ENCODE data around the gene KRTAP19-1. TPM values are rescaled to one million over a fixed set of nuclear protein-coding genes. Genes with fewer than 3 reads are reported as not detected.
"Not testable (repeated sequence)": the region's sequence is repeated elsewhere in the genome, so short reads cannot be mapped to it uniquely, and the experiment has no call there.

KRTAP19-1 gene
- total RNA-seq = not detected

GRCh38 chr21:30480145-30480544, at the start of gene KRTAP19-1:
TSS of gene KRTAP19-1 (minus strand) at chr21:30480367. CDS start at chr21:30480317, 50 bp downstream.
- no peak for DNase-seq (ENCODE audit: low spot score)
- Histone ChIP-seq H3K9me3 (no peaks in the 10 kb centered on the region), H3K36me3 (no peaks in the 10 kb centered on the region), H3K4me3 (no peak within 1 kb of the TSS), H3K27me3 (replicated peaks; ENCODE audit: insufficient read depth) (no peaks in the 10 kb centered on the region), H3K4me1 (replicated peaks) (no peaks in the 10 kb centered on the region), H3K27ac (no peak within 1 kb of the TSS)
- intact Hi-C loops (cut with DNase I) = no loop called here
- no peak for TF ChIP-seq POLR2A (IDR thresholded peaks at IDR 0.05)
- no peak for TF ChIP-seq POLR2AphosphoS5 (IDR thresholded peaks at IDR 0.05)
- TF ChIP-seq, protein P1, sequence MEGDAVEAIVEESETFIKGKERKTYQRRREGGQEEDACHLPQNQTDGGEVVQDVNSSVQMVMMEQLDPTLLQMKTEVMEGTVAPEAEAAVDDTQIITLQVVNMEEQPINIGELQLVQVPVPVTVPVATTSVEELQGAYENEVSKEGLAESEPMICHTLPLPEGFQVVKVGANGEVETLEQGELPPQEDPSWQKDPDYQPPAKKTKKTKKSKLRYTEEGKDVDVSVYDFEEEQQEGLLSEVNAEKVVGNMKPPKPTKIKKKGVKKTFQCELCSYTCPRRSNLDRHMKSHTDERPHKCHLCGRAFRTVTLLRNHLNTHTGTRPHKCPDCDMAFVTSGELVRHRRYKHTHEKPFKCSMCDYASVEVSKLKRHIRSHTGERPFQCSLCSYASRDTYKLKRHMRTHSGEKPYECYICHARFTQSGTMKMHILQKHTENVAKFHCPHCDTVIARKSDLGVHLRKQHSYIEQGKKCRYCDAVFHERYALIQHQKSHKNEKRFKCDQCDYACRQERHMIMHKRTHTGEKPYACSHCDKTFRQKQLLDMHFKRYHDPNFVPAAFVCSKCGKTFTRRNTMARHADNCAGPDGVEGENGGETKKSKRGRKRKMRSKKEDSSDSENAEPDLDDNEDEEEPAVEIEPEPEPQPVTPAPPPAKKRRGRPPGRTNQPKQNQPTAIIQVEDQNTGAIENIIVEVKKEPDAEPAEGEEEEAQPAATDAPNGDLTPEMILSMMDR (IDR thresholded peaks at IDR 0.05) = no peak
- WGBS = 74% methylated on average over 7 of the region's 7 CpGs

GRCh38 chr21:30518876-30519275, 38.7 kb upstream of the KRTAP19-1 start:
- no peaks in the 10 kb centered on the region for H3K4me1 ChIP-seq (replicated peaks)
- TF ChIP-seq POLR2A (IDR thresholded peaks at IDR 0.05) = no peak
- TF ChIP-seq, protein P1 (IDR thresholded peaks at IDR 0.05) = no peak
- DNase-seq (ENCODE audit: low spot score) = no peak
- H3K4me3 ChIP-seq = no peak overlapping the region
- no peaks in the 10 kb centered on the region for H3K27me3 ChIP-seq (replicated peaks; ENCODE audit: insufficient read depth)
- intact Hi-C loops (cut with DNase I) = no loop called here
- H3K36me3 ChIP-seq = no peaks in the 10 kb centered on the region
- WGBS = 86% methylated on average over 1 of the region's 1 CpG
- no peak overlapping the region for H3K27ac ChIP-seq
- H3K9me3 ChIP-seq = no peaks in the 10 kb centered on the region

DNA sequence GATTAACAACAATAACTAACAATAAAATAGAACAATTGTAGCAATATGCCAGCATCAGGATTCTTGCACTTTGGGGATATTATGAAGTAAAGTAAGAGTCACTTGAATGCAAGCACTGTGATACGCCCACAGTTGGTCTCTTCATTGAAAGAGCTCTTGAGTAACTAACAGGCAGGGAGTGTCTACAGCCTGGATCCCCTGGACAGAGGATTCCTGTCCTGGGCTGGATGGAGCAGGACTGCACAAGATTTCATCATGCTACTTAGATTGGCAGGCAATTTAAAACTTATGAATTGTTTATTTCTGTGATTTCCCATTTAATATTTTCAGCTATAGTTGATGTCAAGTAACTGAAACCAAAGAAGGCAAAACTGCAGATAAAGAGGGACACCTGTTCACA, 35.5 kb upstream of the KRTAP19-1 start:
- 90% methylated on average over 1 of the region's 1 CpG for WGBS
- DNase-seq (ENCODE audit: low spot score) = no peak
- no peak overlapping the region for H3K27ac ChIP-seq
- H3K4me3 ChIP-seq = no peak overlapping the region
- intact Hi-C loops (cut with DNase I) = no loop called here
- TF ChIP-seq POLR2AphosphoS5 (IDR thresholded peaks at IDR 0.05) (no peak), POLR2A (IDR thresholded peaks at IDR 0.05) (no peak)
- TF ChIP-seq, protein P1 (IDR thresholded peaks at IDR 0.05) = no peak
- H3K36me3 ChIP-seq = no peaks in the 10 kb centered on the region
- H3K9me3 ChIP-seq = no peaks in the 10 kb centered on the region
- no peaks in the 10 kb centered on the region for H3K4me1 ChIP-seq (replicated peaks)
- no peaks in the 10 kb centered on the region for H3K27me3 ChIP-seq (replicated peaks; ENCODE audit: insufficient read depth)

DNA sequence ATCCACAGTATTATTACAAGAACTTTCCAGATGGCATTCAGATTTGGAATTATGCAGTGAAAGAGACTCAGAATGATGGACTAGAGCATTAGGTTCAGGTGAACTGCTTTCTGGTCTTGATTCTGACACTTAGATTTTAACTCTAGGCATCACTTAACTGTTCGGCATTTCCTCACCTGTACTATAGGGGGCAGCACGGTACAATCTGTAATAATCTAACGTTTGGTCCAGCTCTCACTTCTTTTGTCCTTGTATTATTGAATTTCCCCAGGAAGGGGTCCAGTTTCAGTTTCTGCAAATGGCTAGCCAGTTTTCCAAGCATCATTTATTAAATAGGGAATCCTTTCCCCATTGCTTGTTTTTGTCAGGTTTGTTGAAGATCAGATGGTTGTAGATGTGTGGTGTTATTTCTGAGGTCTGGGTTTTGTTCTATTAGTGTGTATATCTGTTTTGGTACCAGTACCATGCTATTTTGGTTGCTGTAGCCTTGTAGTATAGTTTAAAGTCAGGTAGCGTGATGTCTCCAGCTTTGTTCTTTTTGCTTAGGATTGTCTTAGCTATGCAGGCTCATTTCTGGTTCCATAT, 25.5 kb upstream of the KRTAP19-1 start:
- DNase-seq (ENCODE audit: low spot score); H3K4me1 ChIP-seq (replicated peaks); H3K4me3 ChIP-seq; intact Hi-C loops (cut with DNase I); H3K27ac ChIP-seq; H3K27me3 ChIP-seq (replicated peaks; ENCODE audit: insufficient read depth); H3K36me3 ChIP-seq; H3K9me3 ChIP-seq: not testable (repeated sequence)
- WGBS = 31% methylated on average over 4 of the region's 4 CpGs
- TF ChIP-seq, protein P1 (IDR thresholded peaks at IDR 0.05) = peak in 2 of 4 experiments; percentile 31 to 50

DNA sequence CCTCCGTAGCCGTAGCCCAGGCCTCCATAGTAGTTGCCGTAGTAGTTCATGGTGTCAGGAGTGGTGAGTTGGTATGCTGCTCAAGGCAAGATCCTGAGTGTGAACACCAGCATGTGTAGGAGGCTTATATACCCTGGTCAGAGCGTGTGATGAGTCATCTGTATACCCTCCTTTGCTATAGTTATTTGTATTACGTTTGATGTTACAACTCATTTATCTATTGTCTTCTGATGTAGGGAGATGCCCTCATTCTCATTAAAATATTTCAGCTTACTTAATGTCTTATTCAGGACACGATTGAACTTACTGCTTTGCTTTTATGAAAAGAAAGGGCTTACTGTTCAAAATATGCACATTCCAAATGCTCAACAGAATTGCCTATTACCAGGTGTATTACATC, 21.9 kb upstream of the KRTAP19-1 start, which contains the start of gene KRTAP19-5:
Gene KRTAP19-5 (minus strand): TSS at position 101 of the 400 bp plus-strand sequence. CDS start 51 bp downstream, at position 50.
- Histone ChIP-seq H3K4me1 (replicated peaks) (no peaks in the 10 kb centered on the region), H3K27ac (no peak within 1 kb of the TSS), H3K36me3 (no peaks in the 10 kb centered on the region), H3K27me3 (replicated peaks; ENCODE audit: insufficient read depth) (no peaks in the 10 kb centered on the region), H3K9me3 (no peaks in the 10 kb centered on the region), H3K4me3 (no peak within 1 kb of the TSS)
- TF ChIP-seq POLR2AphosphoS5 (IDR thresholded peaks at IDR 0.05) = no peak
- no peak for TF ChIP-seq POLR2A (IDR thresholded peaks at IDR 0.05)
- DNase-seq (ENCODE audit: low spot score) = no peak
- intact Hi-C loops (cut with DNase I) = no loop called here
- WGBS = 68% methylated on average over 6 of the region's 6 CpGs
